IPS-11a (cell line): Measurements from ENCODE around the gene PTPRS.
"Not testable (repeated sequence)": the region's sequence is repeated elsewhere in the genome, so short reads cannot be mapped to it uniquely, and the experiment has no call there.

Source experiments
- H3K4me3 ChIP-seq: one replicate; pipeline ENCODE4 v1.5.1; 2013; ENCODE audit warnings: low read depth, low read length, control low read depth

Gene PTPRS

DNA sequence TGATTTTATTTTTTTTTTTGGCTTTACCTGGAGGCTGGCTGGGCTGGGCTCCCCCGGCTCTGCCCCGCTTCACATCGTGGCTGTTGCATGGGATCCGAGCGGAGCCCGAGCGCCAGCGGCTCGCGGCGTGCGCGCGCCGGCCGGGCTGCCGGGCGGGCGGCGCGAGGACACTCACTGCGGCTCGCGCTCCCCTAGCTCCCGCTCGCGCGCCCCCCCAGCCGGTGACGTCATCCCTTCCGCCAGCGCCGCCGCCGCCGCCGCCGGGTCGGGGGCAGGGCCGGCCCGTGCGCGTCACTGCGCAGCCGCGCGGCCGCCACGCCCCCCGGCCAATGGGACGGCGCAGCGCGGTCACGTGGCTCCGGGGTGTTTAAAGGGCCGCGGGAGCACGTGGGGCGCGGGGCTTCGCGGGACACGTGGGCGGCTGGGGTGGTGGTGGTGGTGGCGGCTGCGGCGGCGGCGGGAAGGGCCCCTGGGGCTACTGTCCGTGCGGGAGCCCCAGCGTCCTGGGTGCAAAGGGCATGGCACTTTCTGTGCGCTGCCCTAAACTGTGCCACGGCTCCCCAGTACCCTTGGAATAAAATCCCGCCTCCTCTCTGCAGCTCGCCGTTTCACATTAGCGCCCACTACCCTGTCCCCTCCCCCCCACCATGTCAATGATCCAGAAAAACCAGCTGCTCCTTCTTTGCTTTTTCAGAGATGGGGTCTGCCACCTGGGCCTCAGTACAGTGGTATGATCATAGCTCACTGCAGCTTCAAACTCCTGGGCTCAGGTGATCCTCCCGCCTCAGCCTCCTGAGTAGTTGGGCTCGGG is at the start of gene PTPRS:
Gene PTPRS (minus strand): TSS at position 176 of the 811 bp plus-strand sequence. CDS start 54,672 bp downstream, outside the sequence.
- H3K4me3 ChIP-seq = peak within 1 kb of the TSS; percentile 57

GRCh38 chr19:5389353-5389752 is 48.7 kb upstream of the PTPRS start:
- H3K4me3 ChIP-seq = no peak overlapping the region

- H3K4me3 ChIP-seq = no peak overlapping the region
Observed at GRCh38 chr19:5387472-5387871, 46.9 kb upstream of the PTPRS start.

DNA sequence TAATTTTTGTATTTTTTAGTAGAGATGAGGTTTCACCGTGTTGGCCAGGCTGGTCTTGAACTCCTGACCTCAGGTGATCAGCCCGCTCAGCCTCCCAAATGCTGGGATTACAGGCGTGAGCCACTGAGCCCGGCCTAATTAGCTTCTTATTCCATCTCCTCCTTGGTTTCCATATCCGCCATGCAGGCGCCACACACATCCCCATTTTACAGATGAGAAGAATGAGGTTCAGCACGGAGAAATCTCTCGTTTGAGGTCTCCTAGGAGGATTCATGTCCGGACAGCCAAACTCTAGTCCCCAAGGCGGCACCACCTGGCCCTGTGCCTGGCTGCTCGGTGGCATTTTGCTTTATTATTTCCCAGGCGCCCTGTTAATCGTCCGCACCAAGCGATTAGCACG is 46.2 kb upstream of the PTPRS start:
- no peak overlapping the region for H3K4me3 ChIP-seq

DNA sequence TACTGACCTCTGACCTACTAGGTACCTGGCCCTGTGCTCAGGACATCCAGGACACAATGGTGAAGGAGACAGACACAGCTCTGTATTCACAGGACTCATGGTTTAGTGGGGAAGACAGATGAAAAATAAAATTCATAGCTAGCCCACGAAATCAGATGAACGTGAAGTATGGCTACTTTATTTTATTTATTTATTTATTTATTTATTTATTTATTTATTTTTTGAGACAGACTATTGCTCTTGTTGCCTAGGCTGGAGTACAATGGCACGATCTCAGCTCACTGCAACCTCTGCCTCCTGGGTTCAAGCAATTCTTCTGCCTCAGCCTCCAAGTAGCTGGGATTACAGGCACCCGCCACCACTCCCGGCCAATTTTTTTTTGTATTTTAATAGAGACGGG is 40.6 kb upstream of the PTPRS start:
- H3K4me3 ChIP-seq = not testable (repeated sequence)

DNA sequence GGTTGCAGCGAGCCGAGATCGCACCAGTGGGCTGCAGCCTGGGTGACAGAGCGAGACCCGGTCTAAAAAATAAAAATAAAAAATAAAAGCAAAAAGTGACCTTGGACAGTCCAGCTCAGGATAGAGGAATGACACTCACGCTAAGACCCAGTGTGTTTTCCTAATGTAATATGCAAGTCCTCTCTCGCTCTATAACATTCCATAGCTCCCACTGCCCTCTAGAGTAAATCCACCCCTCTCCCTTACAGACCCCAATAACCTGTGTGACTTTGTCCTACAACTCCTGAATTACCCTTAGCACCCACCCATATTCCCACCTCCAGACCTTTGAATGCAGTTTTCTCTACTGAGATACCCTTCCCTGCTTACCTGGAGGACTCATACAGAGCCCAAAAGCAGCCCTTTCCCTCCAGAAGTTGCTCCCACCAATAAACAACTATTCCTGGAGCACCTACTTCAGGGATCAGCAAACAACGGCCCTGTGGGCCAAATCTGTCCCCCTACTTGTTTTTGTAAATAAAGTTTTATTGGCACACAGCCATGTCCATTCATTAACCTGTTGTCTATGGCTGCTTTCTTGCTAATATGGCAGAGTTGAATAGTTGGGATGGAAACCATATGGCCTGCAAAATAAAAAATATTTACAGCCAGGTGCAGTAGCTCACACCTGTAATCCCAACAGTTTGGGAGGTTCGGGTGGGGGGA is 39.8 kb upstream of the PTPRS start:
- H3K4me3 ChIP-seq = no peak overlapping the region

GRCh38 chr19:5376928-5377327 is 36.3 kb upstream of the PTPRS start:
- no peak overlapping the region for H3K4me3 ChIP-seq

- H3K4me3 ChIP-seq = no peak overlapping the region
Observed at GRCh38 chr19:5372572-5373200, 32.1 kb upstream of the PTPRS start.

GRCh38 chr19:5369962-5370367 is 29.4 kb upstream of the PTPRS start:
- no peak overlapping the region for H3K4me3 ChIP-seq

GRCh38 chr19:5369304-5369703 is 28.7 kb upstream of the PTPRS start:
- no peak overlapping the region for H3K4me3 ChIP-seq

DNA sequence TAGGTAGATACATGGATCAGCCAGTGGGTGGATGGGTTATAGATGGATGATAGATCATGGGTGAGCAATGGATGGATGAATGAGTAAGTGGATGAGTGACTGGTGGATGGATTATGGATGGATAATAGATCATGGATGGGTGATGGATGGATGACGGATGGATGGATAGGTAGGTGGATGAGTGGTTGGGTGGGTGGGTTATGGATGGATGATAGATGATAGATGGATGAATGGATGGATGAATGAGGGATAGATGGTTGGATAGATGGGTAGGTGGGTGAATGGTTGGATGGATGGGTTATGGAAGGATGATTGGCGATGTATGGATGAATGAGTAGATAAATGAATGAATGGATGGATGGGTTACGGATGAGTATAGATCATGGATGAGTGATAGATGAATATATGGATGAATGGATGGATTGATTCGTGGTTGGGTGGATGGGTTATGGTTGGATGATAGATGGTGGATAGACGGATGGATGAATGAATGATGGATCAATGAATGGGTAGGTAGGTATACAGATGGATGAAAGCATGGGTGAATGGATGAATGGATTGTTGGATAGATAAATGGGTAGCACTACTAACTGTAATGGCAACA is 27.0 kb upstream of the PTPRS start:
- H3K4me3 ChIP-seq = no peak overlapping the region

- H3K4me3 ChIP-seq = no peak overlapping the region
Observed at GRCh38 chr19:5365905-5366304, 25.3 kb upstream of the PTPRS start.

DNA sequence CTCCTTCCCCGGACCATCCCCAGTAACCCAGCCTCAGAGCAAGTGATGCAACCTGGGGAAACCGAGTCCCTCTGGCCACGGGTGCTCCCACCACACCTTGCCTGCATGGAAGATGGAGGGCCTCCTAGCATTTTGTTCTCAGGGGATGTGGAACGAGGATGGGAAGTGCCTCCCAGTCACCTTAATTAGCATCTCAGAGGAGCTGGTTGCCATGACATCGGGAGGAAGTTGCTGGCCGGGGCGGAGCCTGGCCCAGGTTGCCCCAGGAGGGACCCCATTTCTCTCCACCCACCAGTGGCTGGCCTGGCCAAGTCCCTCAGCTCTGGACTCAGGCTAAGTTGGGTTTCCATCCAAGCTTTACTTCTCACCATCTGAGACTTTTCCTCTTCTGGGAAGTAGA is 24.1 kb upstream of the PTPRS start:
- no peak overlapping the region for H3K4me3 ChIP-seq

GRCh38 chr19:5361839-5362238 is 21.2 kb upstream of the PTPRS start:
- not testable (repeated sequence) for H3K4me3 ChIP-seq

GRCh38 chr19:5361407-5361806 is 20.8 kb upstream of the PTPRS start:
- no peak overlapping the region for H3K4me3 ChIP-seq

DNA sequence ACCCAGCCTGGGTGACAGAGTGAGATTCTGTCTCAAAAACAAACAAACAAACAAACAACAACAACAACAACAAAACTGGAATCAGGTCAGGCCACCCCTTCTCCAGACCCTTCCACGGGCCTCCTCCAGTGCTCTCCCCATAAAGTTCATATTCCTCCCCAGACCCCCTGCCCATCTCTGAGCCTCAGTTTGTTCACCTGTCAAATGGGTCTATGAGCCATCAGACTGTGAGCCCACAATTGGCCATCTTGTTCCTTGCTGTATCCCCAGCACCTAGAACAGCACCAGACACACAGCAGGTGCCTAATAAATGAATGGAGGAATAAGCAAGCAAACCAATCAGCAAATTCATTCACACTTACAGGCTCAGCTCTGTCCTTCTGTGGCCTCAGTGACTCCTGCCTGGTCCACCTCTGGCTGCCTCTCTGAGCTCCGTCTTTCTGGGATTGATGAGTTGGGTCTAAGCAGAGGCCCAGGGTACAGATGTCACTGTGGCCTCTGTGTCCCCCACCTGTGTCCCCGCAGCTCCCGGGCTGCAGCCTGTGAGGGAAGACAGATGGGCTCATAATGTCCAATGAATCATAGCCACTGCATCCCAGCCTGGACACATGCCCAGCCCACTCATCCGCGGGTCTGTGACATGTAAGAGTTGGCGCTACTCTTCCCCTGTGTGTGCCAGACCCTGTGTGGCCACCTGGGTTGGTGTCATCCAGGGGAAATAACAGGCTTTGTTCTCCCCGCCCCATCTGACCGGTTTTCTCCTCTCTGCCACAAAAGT is 19.6 kb upstream of the PTPRS start:
- H3K4me3 ChIP-seq = no peak overlapping the region

DNA sequence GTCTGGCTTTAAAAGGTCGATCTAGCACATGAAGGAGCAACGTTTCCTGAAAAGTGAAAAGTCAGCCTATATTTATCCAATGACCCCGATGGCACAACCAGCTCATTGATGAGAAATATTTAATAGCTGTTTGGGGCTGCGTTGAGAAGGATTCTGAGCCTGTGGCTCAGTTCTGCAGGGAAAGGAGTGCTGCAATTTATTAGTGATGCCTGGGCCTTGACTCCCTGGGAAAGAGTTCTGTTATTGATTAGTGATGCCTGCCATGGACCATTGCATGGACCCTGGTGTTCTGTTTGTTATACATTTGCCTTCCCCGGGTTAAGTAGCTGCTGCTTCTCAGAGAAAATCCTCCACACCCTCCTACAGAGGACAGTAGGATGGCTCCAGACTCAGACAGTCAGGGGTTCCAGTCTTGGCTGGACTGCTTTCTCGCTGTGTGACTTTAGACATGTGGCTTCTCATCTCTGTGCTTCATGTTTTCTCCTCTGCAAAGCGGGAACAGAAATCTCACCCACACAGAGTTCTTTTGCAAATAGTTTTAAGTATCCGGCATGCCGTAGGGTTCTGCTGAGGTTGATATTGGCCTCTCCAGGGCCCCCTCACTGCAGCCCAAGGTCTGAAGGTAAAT is 17.7 kb upstream of the PTPRS start:
- H3K4me3 ChIP-seq = no peak overlapping the region

GRCh38 chr19:5357584-5357983 is 17.0 kb upstream of the PTPRS start:
- no peak overlapping the region for H3K4me3 ChIP-seq

DNA sequence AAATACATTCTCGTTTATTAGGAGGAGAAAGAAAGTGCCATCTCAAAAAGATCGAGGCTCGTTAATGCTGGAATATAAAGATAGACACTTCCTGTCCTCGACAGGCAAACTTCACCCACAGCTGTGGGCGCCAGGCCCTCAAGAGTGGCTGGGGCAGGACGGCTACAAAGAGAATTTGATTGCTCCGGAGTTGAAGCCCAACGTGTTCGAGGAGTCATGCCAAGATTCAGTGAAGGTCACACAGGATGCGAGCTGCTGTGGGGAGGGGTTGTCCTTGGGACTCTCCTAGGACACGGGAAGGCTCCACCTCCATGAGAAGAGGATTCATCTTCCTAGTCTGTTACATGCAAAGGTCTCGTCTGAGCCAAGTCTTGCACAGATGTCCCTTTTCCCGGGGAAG is 16.3 kb upstream of the PTPRS start:
- H3K4me3 ChIP-seq = no peak overlapping the region

DNA sequence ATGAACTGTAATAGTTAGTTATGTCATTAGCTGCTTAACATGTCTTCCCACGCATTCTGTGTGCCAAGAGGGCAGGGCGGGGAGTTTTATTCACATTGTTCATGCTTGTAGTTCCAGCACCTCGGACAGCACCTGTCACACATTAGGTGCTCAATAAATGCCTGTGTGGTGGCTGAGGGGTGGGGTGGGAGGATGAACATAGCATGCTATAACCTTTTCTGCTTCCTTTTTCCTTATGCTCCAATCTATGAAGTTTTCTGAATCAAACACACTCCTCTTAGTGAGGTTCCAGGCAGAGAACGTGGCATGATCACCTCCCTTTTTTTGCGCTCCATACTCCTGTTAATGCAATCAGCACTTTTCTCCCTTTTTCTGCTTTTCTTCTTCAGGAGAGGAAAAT is 15.8 kb upstream of the PTPRS start:
- no peak overlapping the region for H3K4me3 ChIP-seq
